PC-9 (cell line): Measurements from ENCODE around the gene LGI1. TPM values are rescaled to one million over a fixed set of nuclear protein-coding genes. Genes with fewer than 3 reads are reported as not detected.

Experiments
- BruUV-seq: library from RNA; stranded (reverse); fragments of 400-500 nt; replicated peaks from 2 replicates; lab custom pipeline; 2021; lab: Mats Ljungman, UMichigan
- CTCF ChIA-PET: fragments of 300-600 bp; sonication (Branson Sonifier 250); formaldehyde crosslinking; loops from one replicate; lab custom pipeline; 2022; ENCODE audit warnings: antibody characterized with exemption; lab: Charles Lee
- POLR2A ChIA-PET: fragments of 300-600 bp; sonication (Branson Sonifier 250); formaldehyde crosslinking; loops from one replicate; lab custom pipeline; 2022; ENCODE audit warnings: antibody characterized with exemption; ENCODE audit not compliant: unreplicated experiment; lab: Charles Lee
- DNase-seq, 2 experiments: peaks; one replicate each; pipeline versions ENCODE4 v3.0.0 to v3.0.0-alpha.2; 2015 to 2022; ENCODE audit warnings: mixed read lengths in 1 of 2
- H2AFZ ChIP-seq: fragments of 200-600 bp; sonication (generic); 2 replicates; pipeline ENCODE4 v1.8.1; 2017; ENCODE audit warnings: antibody characterized with exemption
- H3F3A ChIP-seq: fragments of 200-600 bp; sonication (generic); 2 replicates; pipeline ENCODE4 v1.8.1; 2017; ENCODE audit warnings: antibody characterized with exemption, mild to moderate bottlenecking, low read depth; ENCODE audit not compliant: insufficient read depth
- H3K27ac ChIP-seq: fragments of 200-600 bp; sonication (generic); 2 replicates; pipeline ENCODE4 v1.6.1; 2016; ENCODE audit warnings: mixed run types
- H3K27me3 ChIP-seq: fragments of 200-600 bp; sonication (generic); 2 replicates; pipeline ENCODE4 v1.6.1; 2016; ENCODE audit warnings: low read depth, mixed run types; ENCODE audit not compliant: insufficient read depth
- H3K36me3 ChIP-seq: fragments of 200-600 bp; sonication (generic); 2 replicates; pipeline ENCODE4 v1.6.1; 2016; ENCODE audit warnings: low read depth, mixed run types
- H3K4me1 ChIP-seq: fragments of 200-600 bp; sonication (generic); replicated peaks from 2 replicates; pipeline ENCODE4 v1.6.1; 2016; ENCODE audit warnings: mixed run types; ENCODE audit not compliant: insufficient read depth
- H3K4me2 ChIP-seq: fragments of 200-600 bp; sonication (generic); 2 replicates; pipeline ENCODE4 v1.6.1; 2017; ENCODE audit warnings: mixed run types
- H3K4me3 ChIP-seq: fragments of 200-600 bp; sonication (generic); 2 replicates; pipeline ENCODE4 v1.6.1; 2016; ENCODE audit warnings: mixed run types
- H3K79me2 ChIP-seq: fragments of 200-600 bp; sonication (generic); 2 replicates; pipeline ENCODE4 v1.6.1; 2017; ENCODE audit warnings: low read depth, mixed run types
- H3K9me2 ChIP-seq: fragments of 200-600 bp; sonication (generic); 2 replicates; pipeline ENCODE4 v1.8.1; 2017; ENCODE audit warnings: mild to moderate bottlenecking; ENCODE audit not compliant: insufficient read depth
- H3K9me3 ChIP-seq: fragments of 200-600 bp; sonication (generic); 2 replicates; pipeline ENCODE4 v1.8.1; 2016; ENCODE audit warnings: low read depth; ENCODE audit not compliant: insufficient read depth
- H4K20me1 ChIP-seq: fragments of 200-600 bp; sonication (generic); 2 replicates; pipeline ENCODE4 v1.8.1; 2017; ENCODE audit not compliant: insufficient read depth
- CTCF ChIP-seq: fragments of 200-600 bp; sonication (generic); conservative IDR thresholded peaks from 2 replicates; pipeline ENCODE4 v1.6.1; 2017; ENCODE audit warnings: mixed run types, antibody characterized with exemption, mild to moderate bottlenecking, moderate library complexity
- EZH2 ChIP-seq: fragments of 200-600 bp; sonication (generic); IDR thresholded peaks from 2 replicates; pipeline ENCODE4 v1.8.0; 2017; ENCODE audit warnings: antibody characterized with exemption, low read depth
- intact Hi-C: fragments of 100-400 bp; cut with micrococcal nuclease; formaldehyde crosslinking; loops from one replicate; pipeline ENCODE4 v1.10.0; 2022; ENCODE audit not compliant: unreplicated experiment
- total RNA-seq: library from RNA; stranded (reverse); gene quantifications from 2 replicates; pipeline ENCODE4 v1.2.3, GENCODE V29; 2021

Gene LGI1
- total RNA-seq, 1 experiment from 2014 or later = not detected

- Histone ChIP-seq H3K4me1 (no peaks in the 10 kb centered on the region), H3K79me2 (no peaks in the 10 kb centered on the region), H3F3A (no peaks in the 10 kb centered on the region), H3K9me2 (no peaks in the 10 kb centered on the region), H2AFZ (no peak overlapping the region), H3K27ac (no peak overlapping the region), H3K4me2 (no peak overlapping the region), H3K36me3 (no peaks in the 10 kb centered on the region), H4K20me1 (no peaks in the 10 kb centered on the region), H3K4me3 (no peak overlapping the region), H3K9me3 (no peaks in the 10 kb centered on the region), H3K27me3 (no peaks in the 10 kb centered on the region)
- CTCF ChIA-PET = no interaction called here
- TF ChIP-seq CTCF (no peak), EZH2 (no peak)
- intact Hi-C loops = no loop called here
- DNase-seq = no peak
- no TSS peak for BruUV-seq
- POLR2A ChIA-PET = interaction anchor here (0.7 kb wide), 1 partner anchor 86 kb away, joined by 13 read pairs; no protein-coding TSS in a partner anchor
Measured at GRCh38 chr10:93773705-93774104, 16.0 kb downstream of the LGI1 start.

GRCh38 chr10:93775356-93775755, 17.6 kb downstream of the LGI1 start:
- Histone ChIP-seq H3K36me3 (no peaks in the 10 kb centered on the region), H3K4me2 (no peak overlapping the region), H4K20me1 (no peaks in the 10 kb centered on the region), H3K9me3 (no peaks in the 10 kb centered on the region), H3K4me1 (no peaks in the 10 kb centered on the region), H2AFZ (no peak overlapping the region), H3K9me2 (no peaks in the 10 kb centered on the region), H3F3A (no peaks in the 10 kb centered on the region), H3K27ac (no peak overlapping the region), H3K4me3 (no peak overlapping the region), H3K79me2 (no peaks in the 10 kb centered on the region), H3K27me3 (no peaks in the 10 kb centered on the region)
- POLR2A ChIA-PET = no interaction called here
- no TSS peak for BruUV-seq
- no peak for TF ChIP-seq CTCF
- TF ChIP-seq EZH2 = no peak
- CTCF ChIA-PET = no interaction called here
- DNase-seq = no peak
- intact Hi-C loops = no loop called here

GRCh38 chr10:93777092-93777491, 19.4 kb downstream of the LGI1 start:
- intact Hi-C loops = no loop called here
- no peak for DNase-seq
- Histone ChIP-seq H3K4me1 (no peaks in the 10 kb centered on the region), H3K27me3 (no peaks in the 10 kb centered on the region), H3K4me2 (no peak overlapping the region), H3K27ac (no peak overlapping the region), H3F3A (no peaks in the 10 kb centered on the region), H3K36me3 (no peaks in the 10 kb centered on the region), H3K9me3 (no peaks in the 10 kb centered on the region), H4K20me1 (no peaks in the 10 kb centered on the region), H3K9me2 (no peaks in the 10 kb centered on the region), H3K79me2 (no peaks in the 10 kb centered on the region), H3K4me3 (no peak overlapping the region), H2AFZ (no peak overlapping the region)
- POLR2A ChIA-PET = interaction anchor here (0.6 kb wide), 1 partner anchor 13 kb away, joined by 7 read pairs; no protein-coding TSS in a partner anchor
- CTCF ChIA-PET = interaction anchor here (0.5 kb wide), 1 partner anchor 29 kb away, joined by 3 read pairs; no protein-coding TSS in a partner anchor
- BruUV-seq = no TSS peak
- TF ChIP-seq CTCF (no peak), EZH2 (no peak)
